SH-SY5Y (cell line): Measurements from ENCODE around the gene TMEM255A.

Source experiments
- GATA2 ChIP-seq: IDR thresholded peaks from 2 replicates; pipeline ENCODE4 v1.6.1; 2011; ENCODE audit warnings: mild to moderate bottlenecking, low read depth, low read length
- GATA3 ChIP-seq: IDR thresholded peaks from 2 replicates; pipeline ENCODE4 v1.6.1; 2011; ENCODE audit warnings: low read depth, mild to moderate bottlenecking, low read length, moderate library complexity

DNA sequence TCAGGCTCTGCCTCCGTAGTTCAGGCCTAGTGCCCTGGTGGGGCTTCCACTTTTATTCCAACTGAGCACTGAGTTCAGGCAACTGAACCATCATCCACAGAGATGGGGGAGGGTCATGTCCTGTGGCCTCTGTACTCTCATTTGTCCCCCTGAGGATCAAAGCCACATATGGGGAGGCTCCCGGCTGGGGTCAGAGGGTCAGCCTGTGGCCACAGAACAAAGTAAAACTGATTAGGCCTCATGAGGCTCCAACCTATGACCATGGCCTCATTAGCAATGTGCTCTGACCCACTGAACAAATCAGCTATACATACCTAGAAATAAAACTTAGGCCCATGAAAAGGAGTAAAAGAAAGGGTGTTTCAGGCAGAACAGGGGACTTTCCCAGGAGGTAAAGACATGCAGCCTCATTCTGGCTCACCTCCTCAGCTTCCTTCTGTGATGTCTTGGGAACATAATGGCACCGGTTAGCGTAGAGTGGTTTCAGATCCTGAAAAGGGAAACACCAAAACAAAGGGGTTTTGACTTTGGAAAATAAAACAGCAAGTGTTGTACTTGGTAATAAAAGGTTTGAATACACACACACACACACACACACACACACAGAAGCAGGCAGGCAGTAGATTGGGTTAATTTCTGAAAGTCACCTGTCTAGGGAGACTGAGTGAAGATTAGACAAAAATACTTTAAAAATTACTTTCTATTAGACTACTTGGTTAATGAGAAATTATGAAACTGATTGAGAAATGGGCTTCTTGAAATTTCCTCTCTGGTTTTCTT, 24.3 kb downstream of the TMEM255A start:
- TF ChIP-seq GATA2 (no peak), GATA3 (no peak)
